ENCODE results near the gene TLR5.

TLR5 gene

GRCh38 chr1:223110952-223111351 lies 32.1 kb downstream of the TLR5 start:
- DNase-seq (ENCODE audit: low read depth in 1 of 2, low spot score in 1 of 2), result no peak

- no peak for DNase-seq (ENCODE audit: low read depth in 1 of 2, low spot score in 1 of 2)
Measured at GRCh38 chr1:223109581-223110026, 33.4 kb downstream of the TLR5 start.

GRCh38 chr1:223106856-223107255 lies 36.2 kb downstream of the TLR5 start:
- DNase-seq (ENCODE audit: low read depth in 1 of 2, low spot score in 1 of 2), result no peak

GRCh38 chr1:223105568-223105967 lies 37.5 kb downstream of the TLR5 start:
- DNase-seq (ENCODE audit: low read depth in 1 of 2, low spot score in 1 of 2), result no peak

- no peak for DNase-seq (ENCODE audit: low read depth in 1 of 2, low spot score in 1 of 2)
Measured at GRCh38 chr1:223102797-223103533, 40.1 kb downstream of the TLR5 start.

- DNase-seq (ENCODE audit: low read depth in 1 of 2, low spot score in 1 of 2), result no peak
Measured at GRCh38 chr1:223097713-223098112, 45.3 kb downstream of the TLR5 start.

GRCh38 chr1:223095870-223096269 lies 47.2 kb downstream of the TLR5 start:
- DNase-seq (ENCODE audit: low read depth in 1 of 2, low spot score in 1 of 2), result no peak

GRCh38 chr1:223091896-223092295 lies 51.2 kb downstream of the TLR5 start:
- DNase-seq (ENCODE audit: low read depth in 1 of 2, low spot score in 1 of 2), result no peak

GRCh38 chr1:223089250-223089649 lies 53.8 kb downstream of the TLR5 start:
- DNase-seq (ENCODE audit: low read depth in 1 of 2, low spot score in 1 of 2), result no peak

GRCh38 chr1:223088713-223089240 lies 54.3 kb downstream of the TLR5 start:
- no peak for DNase-seq (ENCODE audit: low read depth in 1 of 2, low spot score in 1 of 2)

GRCh38 chr1:223087291-223088255 lies 55.5 kb downstream of the TLR5 start:
- DNase-seq (ENCODE audit: low read depth in 1 of 2, low spot score in 1 of 2), result no peak

- DNase-seq (ENCODE audit: low read depth in 1 of 2, low spot score in 1 of 2), result no peak
Measured at GRCh38 chr1:223084464-223084866, 58.6 kb downstream of the TLR5 start.

GRCh38 chr1:223083831-223084230 lies 59.2 kb downstream of the TLR5 start:
- no peak for DNase-seq (ENCODE audit: low read depth in 1 of 2, low spot score in 1 of 2)

GRCh38 chr1:223082914-223083313 lies 60.1 kb downstream of the TLR5 start:
- no peak for DNase-seq (ENCODE audit: low read depth in 1 of 2, low spot score in 1 of 2)

- peak; percentile 38 to 53 for DNase-seq (ENCODE audit: low read depth in 1 of 2, low spot score in 1 of 2)
Measured at GRCh38 chr1:223081181-223081994, 61.7 kb downstream of the TLR5 start.

- no peak for DNase-seq (ENCODE audit: low read depth in 1 of 2, low spot score in 1 of 2)
Measured at GRCh38 chr1:223079498-223079897, 63.5 kb downstream of the TLR5 start.

- no peak for DNase-seq (ENCODE audit: low read depth in 1 of 2, low spot score in 1 of 2)
Measured at GRCh38 chr1:223077247-223077833, 65.7 kb downstream of the TLR5 start.

GRCh38 chr1:223076362-223076761 lies 66.7 kb downstream of the TLR5 start:
- no peak for DNase-seq (ENCODE audit: low read depth in 1 of 2, low spot score in 1 of 2)

- DNase-seq (ENCODE audit: low read depth in 1 of 2, low spot score in 1 of 2), result no peak
Measured at GRCh38 chr1:223075834-223076233, 67.2 kb downstream of the TLR5 start.

GRCh38 chr1:223074445-223075300 lies 68.4 kb downstream of the TLR5 start:
- DNase-seq (ENCODE audit: low read depth in 1 of 2, low spot score in 1 of 2), result no peak

All from activated T-helper 1 cell treated with anti-CD3 and anti-CD28 coated beads, Interleukin-2, amount 50 U/mL, for 16 hours (primary cell).